GM13976 (cell line): ENCODE data around the gene MROH2A.
A peak's percentile ranks its signal among the peaks of the same experiment; 100 is the strongest.

Source experiments
- DNase-seq: peaks from one replicate; pipeline ENCODE4 v3.0.0; 2012; ENCODE audit warnings: low spot score
- in situ Hi-C: fragments of 300-500 bp; cut with MboI; formaldehyde crosslinking; loops from one replicate; pipeline ENCODE4 v1.12.0; 2022; ENCODE audit warnings: low sequenced_read_pairs, mixed read lengths, inconsistent platforms; ENCODE audit not compliant: unreplicated experiment
- TF ChIP-seq, protein P1 (sequence below): IDR thresholded peaks from 2 replicates; pipeline ENCODE4 v1.5.1; 2012; ENCODE audit warnings: borderline replicate concordance, mild to moderate bottlenecking; ENCODE audit not compliant: insufficient read depth; ENCODE audit errors: extremely low read depth, missing control alignments, control extremely low read depth

Gene MROH2A

GRCh38 chr2:233856184-233856583 is 78.1 kb downstream of the MROH2A start:
- in situ Hi-C loops: no loop called here
- DNase-seq: no peak
- TF ChIP-seq, protein P1, sequence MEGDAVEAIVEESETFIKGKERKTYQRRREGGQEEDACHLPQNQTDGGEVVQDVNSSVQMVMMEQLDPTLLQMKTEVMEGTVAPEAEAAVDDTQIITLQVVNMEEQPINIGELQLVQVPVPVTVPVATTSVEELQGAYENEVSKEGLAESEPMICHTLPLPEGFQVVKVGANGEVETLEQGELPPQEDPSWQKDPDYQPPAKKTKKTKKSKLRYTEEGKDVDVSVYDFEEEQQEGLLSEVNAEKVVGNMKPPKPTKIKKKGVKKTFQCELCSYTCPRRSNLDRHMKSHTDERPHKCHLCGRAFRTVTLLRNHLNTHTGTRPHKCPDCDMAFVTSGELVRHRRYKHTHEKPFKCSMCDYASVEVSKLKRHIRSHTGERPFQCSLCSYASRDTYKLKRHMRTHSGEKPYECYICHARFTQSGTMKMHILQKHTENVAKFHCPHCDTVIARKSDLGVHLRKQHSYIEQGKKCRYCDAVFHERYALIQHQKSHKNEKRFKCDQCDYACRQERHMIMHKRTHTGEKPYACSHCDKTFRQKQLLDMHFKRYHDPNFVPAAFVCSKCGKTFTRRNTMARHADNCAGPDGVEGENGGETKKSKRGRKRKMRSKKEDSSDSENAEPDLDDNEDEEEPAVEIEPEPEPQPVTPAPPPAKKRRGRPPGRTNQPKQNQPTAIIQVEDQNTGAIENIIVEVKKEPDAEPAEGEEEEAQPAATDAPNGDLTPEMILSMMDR: no peak

DNA sequence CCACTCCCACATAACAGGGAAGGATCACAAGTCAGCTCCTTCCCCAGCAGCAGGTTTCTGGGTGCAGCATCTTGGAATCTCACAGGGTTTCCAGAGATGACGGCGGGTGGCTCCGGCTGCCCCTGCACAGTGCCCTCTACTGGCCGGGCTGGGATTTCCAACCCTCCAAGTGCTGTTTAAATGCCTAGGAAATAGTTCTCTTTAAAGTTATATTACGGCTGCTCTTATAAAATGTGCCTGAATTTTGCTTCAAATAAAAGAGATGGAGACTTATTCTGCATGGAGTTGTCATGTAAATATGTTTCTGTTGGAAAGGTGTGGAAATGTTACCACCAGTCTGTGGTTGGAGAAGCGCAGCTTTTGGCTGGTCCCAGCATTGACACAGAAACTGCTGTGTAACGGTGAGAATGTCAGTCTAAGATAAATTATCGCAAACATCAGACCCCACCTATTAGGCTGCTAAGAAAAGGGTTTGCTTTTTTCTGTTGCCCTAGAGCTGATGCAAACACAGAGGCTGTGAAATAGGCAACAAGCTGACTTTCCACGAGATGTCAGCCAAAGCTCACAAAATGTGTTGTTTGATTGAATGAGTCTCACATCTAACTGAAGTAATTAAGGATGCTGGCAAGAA is 79.5 kb downstream of the MROH2A start:
- TF ChIP-seq, protein P1: peak; percentile 72
- no peak for DNase-seq

GRCh38 chr2:233858331-233858730 is 80.2 kb downstream of the MROH2A start:
- TF ChIP-seq, protein P1: no peak
- in situ Hi-C loops: no loop called here
- DNase-seq: no peak

More for the DNA sequence above, 79.5 kb downstream of the MROH2A start:
- in situ Hi-C loops: no loop called here

DNA sequence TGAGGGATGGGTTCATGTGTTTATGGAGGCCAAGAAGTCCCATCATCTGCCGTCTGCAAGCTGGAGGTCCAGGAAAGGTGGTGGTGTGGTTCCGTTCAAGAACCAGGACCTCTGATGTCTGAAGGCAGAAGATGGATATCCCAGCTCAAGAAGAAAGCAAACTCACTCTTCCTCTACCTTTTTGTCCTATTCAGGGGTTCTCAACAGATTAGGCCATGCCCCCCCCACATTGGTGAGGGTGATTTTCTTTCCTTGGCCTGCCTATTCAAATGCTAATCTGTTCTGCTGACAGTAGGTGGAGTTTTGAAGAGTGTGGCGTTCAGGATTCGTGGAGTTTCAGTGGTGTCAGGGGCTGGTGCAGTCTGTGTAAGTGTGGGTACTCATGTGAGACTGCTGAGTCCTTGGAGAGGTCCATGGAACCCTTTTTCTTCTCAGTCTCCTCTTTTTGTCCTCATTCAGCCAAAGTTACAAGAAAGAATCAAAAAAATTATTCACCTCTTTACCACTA is 84.2 kb downstream of the MROH2A start:
- in situ Hi-C loops: no loop called here

GRCh38 chr2:233865838-233866237 is 87.7 kb downstream of the MROH2A start:
- in situ Hi-C loops: no loop called here
- no peak for DNase-seq
- TF ChIP-seq, protein P1: no peak

More for the DNA sequence above, 84.2 kb downstream of the MROH2A start:
- TF ChIP-seq, protein P1: no peak
- DNase-seq: no peak

- TF ChIP-seq, protein P1: no peak
- in situ Hi-C loops: no loop called here
- DNase-seq: no peak
Observed at GRCh38 chr2:233866479-233866878, 88.3 kb downstream of the MROH2A start.
